Esophagus muscularis mucosa (tissue), 4 donors: ENCODE results near the gene PIP4K2A. TPM values are rescaled to one million over a fixed set of nuclear protein-coding genes. Genes with fewer than 3 reads are reported as not detected.

Experiments used
- DNase-seq: peaks from one replicate; pipeline ENCODE4 v3.0.0-alpha.2; 2017; ENCODE audit errors: extremely low spot score
- H3K27ac ChIP-seq, 4 donors: fragments of 200-600 bp; sonication (generic); replicated peaks in 1 of 4; 1 replicate in 3 of 4; 2 replicates in 1 of 4; pipeline ENCODE4 v1.5.1; 2016 to 2019; ENCODE audit warnings: mild to moderate bottlenecking in 1 of 4
- H3K27me3 ChIP-seq, 4 donors: fragments of 200-600 bp; sonication (generic); one replicate each; pipeline versions ENCODE4 v1.5.1 to v1.6.0; 2016 to 2019
- H3K36me3 ChIP-seq, 4 donors: fragments of 200-600 bp; sonication (generic); one replicate each; pipeline ENCODE4 v1.5.1; 2016 to 2019
- H3K4me1 ChIP-seq, 4 donors: fragments of 200-600 bp; sonication (generic); one replicate each; pipeline ENCODE4 v1.5.1; 2016 to 2019
- H3K4me3 ChIP-seq, 4 donors: fragments of 200-600 bp; sonication (generic); 1 replicate in 2 of 4; 2 replicates in 2 of 4; pipeline ENCODE4 v1.5.1; 2016 to 2019; ENCODE audit warnings: mild to moderate bottlenecking in 4 of 4, moderate library complexity in 1 of 4
- H3K9me3 ChIP-seq, 4 donors: fragments of 200-600 bp; sonication (generic); 1 replicate in 3 of 4; 2 replicates in 1 of 4; pipeline ENCODE4 v1.5.1; 2016 to 2019
- CTCF ChIP-seq, 3 experiments: fragments of 200-600 bp in 2 of 3; fragments of 450-650 bp in 1 of 3; sonication (generic) in 2 of 3; IDR thresholded peaks; one replicate each; pipeline ENCODE4 v1.5.1; 2017 to 2019; ENCODE audit warnings: antibody characterized with exemption in 3 of 3, mild to moderate bottlenecking in 2 of 3, moderate library complexity in 1 of 3
- EP300 ChIP-seq: sonication (generic); formaldehyde crosslinking; IDR thresholded peaks from one replicate; pipeline ENCODE4 v1.6.1; 2017; ENCODE audit warnings: antibody characterized with exemption
- POLR2A ChIP-seq: fragments of 450-650 bp; IDR thresholded peaks from one replicate; pipeline ENCODE4 v1.6.1; 2017; ENCODE audit warnings: antibody characterized with exemption, moderate library complexity, mild to moderate bottlenecking, low read depth
- POLR2AphosphoS5 ChIP-seq, 2 donors: sonication (generic); formaldehyde crosslinking; IDR thresholded peaks; one replicate each; pipeline ENCODE4 v1.6.1; 2017; ENCODE audit warnings: antibody characterized with exemption in 2 of 2
- WGBS: methylation state at CpG from one replicate; pipeline ENCODE4 v1.1.5; 2018; 5-methylcytosine and 5-hydroxymethylcytosine counted together
- intact Hi-C: fragments of 100-400 bp; cut with DNase I; formaldehyde crosslinking; loops from one replicate; pipeline ENCODE4 v1.15.1; 2023
- total RNA-seq, 4 donors: library from RNA; depleted of rRNA; stranded (reverse); fragments of >200 nt; gene quantifications; one replicate each; pipeline versions ENCODE4 v1.1.0 to v1.2.1, GENCODE V29; 2016

PIP4K2A gene
- total RNA-seq, 4 donors from 2014 or later: 26.2 to 34.3 (median 32.5) TPM

DNA sequence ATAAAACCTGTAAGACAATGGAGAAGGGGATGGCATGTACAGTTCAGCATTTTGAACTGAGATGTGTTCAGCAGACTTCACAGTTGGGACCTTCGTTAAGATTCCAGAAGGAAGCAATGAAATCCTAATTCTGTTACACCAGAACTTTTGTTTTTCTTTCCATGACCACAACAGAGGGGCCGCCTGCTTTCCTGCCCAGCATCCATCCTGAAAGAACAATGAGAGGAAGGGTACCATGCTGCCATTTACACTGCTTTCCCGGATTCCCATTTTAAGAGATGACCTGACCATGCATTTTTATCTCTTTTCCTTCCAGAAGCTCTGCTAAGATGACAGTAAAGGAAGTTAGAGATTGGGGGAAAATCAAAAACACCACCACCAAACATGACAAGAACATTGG is 92.7 kb downstream of the PIP4K2A start:
- TF ChIP-seq POLR2A (no peak), POLR2AphosphoS5 (IDR thresholded peaks at IDR 0.05) (no peak), CTCF (IDR thresholded peaks at IDR 0.05) (no peak), EP300 (no peak)
- Histone ChIP-seq H3K27ac (no peak overlapping the region), H3K9me3 (no peaks in the 10 kb centered on the region), H3K4me3 (no peak overlapping the region), H3K4me1 (peaks cover 45 to 87% (median 82%) of the 10 kb centered on the region in 4 donors), H3K36me3 (no peaks in the 10 kb centered on the region), H3K27me3 (no peaks in the 10 kb centered on the region)
- 84% methylated on average over 3 of the region's 3 CpGs for WGBS
- no peak for DNase-seq
- intact Hi-C loops: loop anchor here (10.0 kb wide), 1 partner anchor 93 kb away; the partner anchor contains the start of gene PIP4K2A

GRCh38 chr10:22620929-22621328 is 93.4 kb downstream of the PIP4K2A start:
- H3K27me3 ChIP-seq: no peaks in the 10 kb centered on the region
- intact Hi-C loops: loop anchor here (10.0 kb wide), 1 partner anchor 94 kb away; the partner anchor contains the start of gene PIP4K2A
- H3K9me3 ChIP-seq: no peaks in the 10 kb centered on the region
- no peaks in the 10 kb centered on the region for H3K36me3 ChIP-seq
- H3K27ac ChIP-seq: peak overlapping the region in 3 of 4 donors; percentile 12 to 44 (median 37)
- TF ChIP-seq POLR2AphosphoS5 (IDR thresholded peaks at IDR 0.05) (no peak), POLR2A (no peak), CTCF (IDR thresholded peaks at IDR 0.05) (no peak), EP300 (no peak)
- H3K4me1 ChIP-seq: peaks cover 45 to 85% (median 79%) of the 10 kb centered on the region in 4 donors
- WGBS: 81% methylated on average over 3 of the region's 3 CpGs
- DNase-seq: no peak
- H3K4me3 ChIP-seq: no peak overlapping the region

DNA sequence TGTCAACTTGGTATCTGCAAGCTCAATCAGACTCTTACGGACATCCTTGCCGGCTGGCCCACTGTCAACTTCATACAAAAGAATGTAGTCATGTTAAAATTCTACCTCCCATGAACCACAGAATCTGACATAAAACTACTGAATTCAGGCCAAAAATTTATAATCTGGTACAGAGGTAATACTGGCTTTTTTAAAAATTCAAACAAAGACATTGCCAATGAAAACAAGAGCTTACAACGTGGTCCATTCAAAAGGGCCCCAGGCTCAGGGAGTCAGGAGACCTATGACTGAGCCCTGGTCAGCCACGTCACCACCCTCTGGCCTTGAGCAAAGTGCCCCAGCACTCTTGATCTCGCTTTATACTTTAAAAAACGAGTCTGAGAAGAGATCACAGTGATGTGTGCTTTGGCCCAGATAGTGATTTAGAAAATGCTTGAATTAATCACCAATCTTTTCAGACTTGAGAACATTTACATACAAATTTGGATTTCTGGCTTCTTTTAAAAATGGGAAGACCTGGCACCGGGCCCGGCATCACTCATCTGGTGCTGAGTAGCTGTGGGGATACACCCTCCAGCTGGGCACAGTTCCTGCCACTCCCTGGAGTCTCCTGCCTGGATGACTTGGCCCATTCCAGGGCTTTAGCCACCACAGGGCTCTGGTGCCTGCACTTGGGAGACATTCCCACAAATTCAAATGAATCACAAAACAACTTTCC is 94.1 kb downstream of the PIP4K2A start:
- Histone ChIP-seq H3K27me3 (no peaks in the 10 kb centered on the region), H3K4me1 (peaks cover 39 to 84% (median 77%) of the 10 kb centered on the region in 4 donors), H3K36me3 (no peaks in the 10 kb centered on the region), H3K4me3 (no peak overlapping the region), H3K9me3 (no peaks in the 10 kb centered on the region), H3K27ac (peak overlapping the region; percentile 9 to 44 (median 24))
- no peak for TF ChIP-seq EP300
- TF ChIP-seq POLR2A: no peak
- TF ChIP-seq CTCF (IDR thresholded peaks at IDR 0.05): no peak
- TF ChIP-seq POLR2AphosphoS5 (IDR thresholded peaks at IDR 0.05): peak in 1 of 2 donors; percentile 9
- 48% methylated on average over 8 of the region's 8 CpGs for WGBS
- intact Hi-C loops: loop anchor here (10.0 kb wide), 1 partner anchor 95 kb away; the partner anchor contains the start of gene PIP4K2A
- DNase-seq: no peak

- 77% methylated on average over 2 of the region's 2 CpGs for WGBS
- no peak overlapping the region for H3K27ac ChIP-seq
- no peak overlapping the region for H3K4me3 ChIP-seq
- DNase-seq: no peak
- no peaks in the 10 kb centered on the region for H3K9me3 ChIP-seq
- TF ChIP-seq EP300 (no peak), POLR2A (no peak), POLR2AphosphoS5 (IDR thresholded peaks at IDR 0.05) (no peak), CTCF (IDR thresholded peaks at IDR 0.05) (no peak)
- H3K36me3 ChIP-seq: no peaks in the 10 kb centered on the region
- intact Hi-C loops: no loop called here
- H3K27me3 ChIP-seq: no peaks in the 10 kb centered on the region
- H3K4me1 ChIP-seq: peaks cover 38 to 76% (median 69%) of the 10 kb centered on the region in 4 donors
Measured at GRCh38 chr10:22619101-22619500, 95.3 kb downstream of the PIP4K2A start.
